DND-41 (cell line): ENCODE results near the gene CELF1.

Source experiments
- ATAC-seq: fragments of 200-7000 bp; cut with Tn5 transposase; 3 replicates; pipeline ENCODE4 v1.9.1; 2021; ENCODE audit warnings: low read depth; ENCODE audit not compliant: insufficient read depth
- DNase-seq: peaks from one replicate; pipeline ENCODE4 v3.0.0-alpha.2; 2020
- H2AFZ ChIP-seq: 2 replicates; pipeline ENCODE4 v1.6.0; 2012; ENCODE audit warnings: low read depth, low read length
- H3K27ac ChIP-seq: 2 replicates; pipeline ENCODE4 v1.5.1; 2012; ENCODE audit warnings: low read length, inconsistent platforms
- H3K27me3 ChIP-seq: fragments of 200-600 bp; sonication (generic); 2 replicates; pipeline ENCODE4 v1.6.0; 2012; ENCODE audit warnings: low read length, mild to moderate bottlenecking, inconsistent platforms; ENCODE audit not compliant: insufficient read depth, poor library complexity
- H3K36me3 ChIP-seq: 2 replicates; pipeline ENCODE4 v1.5.1; 2012; ENCODE audit warnings: low read length, inconsistent platforms; ENCODE audit not compliant: insufficient read depth
- H3K4me1 ChIP-seq: 2 replicates; pipeline ENCODE4 v1.5.1; 2012; ENCODE audit warnings: mild to moderate bottlenecking, low read length; ENCODE audit not compliant: insufficient read depth
- H3K4me2 ChIP-seq: 2 replicates; pipeline ENCODE4 v1.6.0; 2012; ENCODE audit warnings: mild to moderate bottlenecking, moderate library complexity, low read length, inconsistent platforms; ENCODE audit not compliant: insufficient read depth
- H3K4me3 ChIP-seq, 2 experiments: fragments of 200-600 bp in 1 of 2; shearing (Covaris generic) in 1 of 2; 2 replicates each; pipeline ENCODE4 v1.5.1; 2012 to 2016; ENCODE audit warnings: inconsistent platforms in 2 of 2, low read length in 2 of 2, mild to moderate bottlenecking in 2 of 2, low read depth in 1 of 2, moderate library complexity in 1 of 2
- H3K79me2 ChIP-seq: 2 replicates; pipeline ENCODE4 v1.6.0; 2012; ENCODE audit warnings: low read length, inconsistent platforms; ENCODE audit not compliant: insufficient read depth
- H3K9ac ChIP-seq: 2 replicates; pipeline ENCODE4 v1.6.0; 2012; ENCODE audit warnings: low read depth, mild to moderate bottlenecking, inconsistent platforms, low read length, moderate library complexity
- H3K9me3 ChIP-seq: 2 replicates; pipeline ENCODE4 v1.5.1; 2012; ENCODE audit warnings: low read length, moderate library complexity, mild to moderate bottlenecking, inconsistent platforms; ENCODE audit not compliant: insufficient read depth, severe bottlenecking
- H4K20me1 ChIP-seq: 2 replicates; pipeline ENCODE4 v1.6.0; 2012; ENCODE audit warnings: low read length; ENCODE audit not compliant: insufficient read depth
- CTCF ChIP-seq: IDR thresholded peaks from 2 replicates; pipeline ENCODE4 v1.5.1; 2012; ENCODE audit warnings: borderline replicate concordance, low read length, moderate library complexity, mild to moderate bottlenecking; ENCODE audit not compliant: poor library complexity, severe bottlenecking; ENCODE audit errors: extremely low read depth
- EZH2 ChIP-seq: IDR thresholded peaks from 3 replicates; pipeline ENCODE4 v1.6.1; 2012; ENCODE audit warnings: borderline replicate concordance, low read depth, mild to moderate bottlenecking, moderate library complexity, low read length, inconsistent platforms; ENCODE audit not compliant: severe bottlenecking

CELF1 gene

DNA sequence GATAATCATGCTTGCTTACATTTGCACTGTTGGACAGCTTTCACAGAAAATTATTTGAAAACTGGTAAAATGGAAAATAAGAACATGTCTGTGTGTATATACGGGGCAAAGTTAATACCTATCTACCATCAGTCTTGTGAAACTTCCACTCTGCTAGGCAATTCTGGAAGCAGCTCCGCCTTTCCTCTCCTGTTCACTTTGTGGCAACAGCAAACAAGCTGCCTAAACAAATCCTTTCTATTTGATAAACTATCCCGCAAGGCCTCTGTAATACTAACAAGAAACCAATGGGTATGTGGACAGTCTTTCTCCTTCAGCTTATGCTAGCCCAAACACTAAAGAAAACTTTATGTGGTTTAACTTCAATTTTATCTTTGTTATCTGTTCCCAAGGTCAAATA is 64.8 kb downstream of the CELF1 start:
- Histone ChIP-seq H3K9ac (no peak overlapping the region), H4K20me1 (peaks cover 32% of the 10 kb centered on the region)
- no peak for DNase-seq

GRCh38 chr11:47487421-47487820 is 65.5 kb downstream of the CELF1 start:
- no peak overlapping the region for H3K9ac ChIP-seq
- ATAC-seq (no peak), DNase-seq (no peak)
- H3K27me3 ChIP-seq: no peaks in the 10 kb centered on the region
- H3K27ac ChIP-seq: no peak overlapping the region
- no peak overlapping the region for H3K4me2 ChIP-seq
- H4K20me1 ChIP-seq: peaks cover 27% of the 10 kb centered on the region
- no peak overlapping the region for H2AFZ ChIP-seq
- no peak for TF ChIP-seq CTCF
- TF ChIP-seq EZH2: no peak
- H3K4me1 ChIP-seq: no peaks in the 10 kb centered on the region
- H3K9me3 ChIP-seq: no peaks in the 10 kb centered on the region
- H3K4me3 ChIP-seq: no peak overlapping the region
- H3K79me2 ChIP-seq: peaks cover 50% of the 10 kb centered on the region
- H3K36me3 ChIP-seq: peaks cover 78% of the 10 kb centered on the region

More for the DNA sequence above, 64.8 kb downstream of the CELF1 start:
- Histone ChIP-seq H3K79me2 (peaks cover 56% of the 10 kb centered on the region), H3K4me3 (no peak overlapping the region), H3K36me3 (peaks cover 78% of the 10 kb centered on the region), H3K9me3 (no peaks in the 10 kb centered on the region), H3K4me2 (no peak overlapping the region), H2AFZ (no peak overlapping the region), H3K27me3 (no peaks in the 10 kb centered on the region), H3K4me1 (no peaks in the 10 kb centered on the region), H3K27ac (no peak overlapping the region)
- ATAC-seq: no peak
- TF ChIP-seq EZH2 (no peak), CTCF (no peak)

DNA sequence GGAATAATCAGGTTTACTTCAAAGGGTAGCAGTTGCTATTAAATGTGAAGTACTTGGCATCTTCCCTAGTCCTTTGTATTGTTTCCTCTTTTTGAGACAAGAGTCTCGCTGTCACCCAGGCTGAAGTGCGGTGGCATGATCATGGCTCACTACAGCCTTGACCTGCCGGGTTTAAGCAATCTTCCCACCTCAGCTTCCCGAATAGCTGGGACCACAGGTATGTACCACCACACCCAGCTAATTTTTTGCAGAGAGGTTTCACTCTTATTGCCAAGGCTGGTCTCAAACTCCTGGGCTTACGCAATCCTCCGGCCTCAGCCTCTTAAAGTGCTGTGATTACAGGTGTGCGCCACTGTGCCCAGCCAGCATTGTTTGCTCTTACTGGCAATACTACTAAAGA is 67.8 kb downstream of the CELF1 start:
- Histone ChIP-seq H3K9me3 (no peaks in the 10 kb centered on the region), H4K20me1 (peaks cover 15% of the 10 kb centered on the region), H3K79me2 (peaks cover 35% of the 10 kb centered on the region), H3K36me3 (peaks cover 86% of the 10 kb centered on the region), H3K4me1 (no peaks in the 10 kb centered on the region), H3K4me3 (no peak overlapping the region), H3K27me3 (no peaks in the 10 kb centered on the region), H3K27ac (no peak overlapping the region), H3K9ac (no peak overlapping the region), H2AFZ (no peak overlapping the region), H3K4me2 (no peak overlapping the region)
- DNase-seq: no peak
- no peak for ATAC-seq
- TF ChIP-seq EZH2: no peak
- TF ChIP-seq CTCF: no peak

- no peak for TF ChIP-seq CTCF
- no peak for TF ChIP-seq EZH2
- peaks cover 93% of the 10 kb centered on the region for H3K36me3 ChIP-seq
- H3K9ac ChIP-seq: no peak overlapping the region
- no peak overlapping the region for H3K4me3 ChIP-seq
- H3K4me2 ChIP-seq: no peak overlapping the region
- H4K20me1 ChIP-seq: peaks cover 13% of the 10 kb centered on the region
- peaks cover 19% of the 10 kb centered on the region for H3K79me2 ChIP-seq
- no peak overlapping the region for H2AFZ ChIP-seq
- ATAC-seq (no peak), DNase-seq (no peak)
- H3K9me3 ChIP-seq: no peaks in the 10 kb centered on the region
- no peak overlapping the region for H3K27ac ChIP-seq
- no peaks in the 10 kb centered on the region for H3K4me1 ChIP-seq
- H3K27me3 ChIP-seq: no peaks in the 10 kb centered on the region
Observed at GRCh38 chr11:47483457-47483856, 69.5 kb downstream of the CELF1 start.
